Measurements from ENCODE around the gene KIAA1328.

Gene KIAA1328

GRCh38 chr18:36828630-36829361, at the start of gene KIAA1328, which contains the start of gene TPGS2:
Gene KIAA1328, plus strand, starts transcription at chr18:36829127. Its CDS starts 12 bp downstream, at chr18:36829139.
Gene TPGS2, minus strand, starts transcription at chr18:36829002. Its CDS starts 235 bp downstream, at chr18:36828767.
- Histone ChIP-seq H3K4me1 (peaks cover 16% of the 10 kb centered on the region), H3K36me3 (replicated peaks) (peaks cover 2% of the 10 kb centered on the region; the same call in 1 of the 2 replicates), H3K4me3 (peak within 1 kb of the TSS; percentile 91), H3K9me3 (no peaks in the 10 kb centered on the region), H3K27me3 (ENCODE audit: low read depth) (no peaks in the 10 kb centered on the region)
- in situ Hi-C loops (cut with MboI; ENCODE audit: low sequenced_read_pairs), result no loop called here
- DNase-seq (ENCODE audit: low spot score in 2 of 2), result peak; percentile 83 to 88

- DNase-seq (ENCODE audit: low spot score in 2 of 2), result no peak
- H3K4me3 ChIP-seq, result no peak overlapping the region
- H3K36me3 ChIP-seq (replicated peaks), result peaks cover 15% of the 10 kb centered on the region
- no peaks in the 10 kb centered on the region for H3K9me3 ChIP-seq
- H3K27me3 ChIP-seq (ENCODE audit: low read depth), result no peaks in the 10 kb centered on the region
- in situ Hi-C loops (cut with MboI; ENCODE audit: low sequenced_read_pairs), result no loop called here
- no peaks in the 10 kb centered on the region for H3K4me1 ChIP-seq
These were observed 48.2 kb upstream of the KIAA1328 start for GRCh38 chr18:36780748-36781147.

- no peak overlapping the region for H3K4me3 ChIP-seq
- peaks cover 15% of the 10 kb centered on the region for H3K36me3 ChIP-seq (replicated peaks)
- in situ Hi-C loops (cut with MboI; ENCODE audit: low sequenced_read_pairs), result no loop called here
- no peaks in the 10 kb centered on the region for H3K27me3 ChIP-seq (ENCODE audit: low read depth)
- no peaks in the 10 kb centered on the region for H3K4me1 ChIP-seq
- DNase-seq (ENCODE audit: low spot score in 2 of 2), result no peak
- H3K9me3 ChIP-seq, result no peaks in the 10 kb centered on the region
These were observed 46.2 kb upstream of the KIAA1328 start for GRCh38 chr18:36782710-36783109.

GRCh38 chr18:36783792-36784191, 45.1 kb upstream of the KIAA1328 start:
- Histone ChIP-seq H3K27me3 (ENCODE audit: low read depth) (no peaks in the 10 kb centered on the region), H3K4me1 (no peaks in the 10 kb centered on the region), H3K36me3 (replicated peaks) (peaks cover 15% of the 10 kb centered on the region), H3K9me3 (no peaks in the 10 kb centered on the region), H3K4me3 (no peak overlapping the region)
- DNase-seq (ENCODE audit: low spot score in 2 of 2), result no peak
- in situ Hi-C loops (cut with MboI; ENCODE audit: low sequenced_read_pairs), result no loop called here

- Histone ChIP-seq H3K36me3 (replicated peaks) (peaks cover 16% of the 10 kb centered on the region; the same call in 1 of the 2 replicates), H3K9me3 (no peaks in the 10 kb centered on the region), H3K27me3 (ENCODE audit: low read depth) (no peaks in the 10 kb centered on the region), H3K4me1 (no peaks in the 10 kb centered on the region), H3K4me3 (no peak overlapping the region)
- no peak for DNase-seq (ENCODE audit: low spot score in 2 of 2)
- in situ Hi-C loops (cut with MboI; ENCODE audit: low sequenced_read_pairs), result no loop called here
These were observed 42.2 kb upstream of the KIAA1328 start for GRCh38 chr18:36786686-36787085.

GRCh38 chr18:36792634-36793283, 36.2 kb upstream of the KIAA1328 start:
- in situ Hi-C loops (cut with MboI; ENCODE audit: low sequenced_read_pairs), result no loop called here
- H3K4me3 ChIP-seq, result no peak overlapping the region
- no peaks in the 10 kb centered on the region for H3K27me3 ChIP-seq (ENCODE audit: low read depth)
- peaks cover 36% of the 10 kb centered on the region for H3K36me3 ChIP-seq (replicated peaks)
- no peak for DNase-seq (ENCODE audit: low spot score in 2 of 2)
- H3K9me3 ChIP-seq, result no peaks in the 10 kb centered on the region
- H3K4me1 ChIP-seq, result no peaks in the 10 kb centered on the region

- Histone ChIP-seq H3K9me3 (no peaks in the 10 kb centered on the region), H3K27me3 (ENCODE audit: low read depth) (no peaks in the 10 kb centered on the region), H3K4me1 (no peaks in the 10 kb centered on the region), H3K4me3 (no peak overlapping the region), H3K36me3 (replicated peaks) (peaks cover 59% of the 10 kb centered on the region)
- DNase-seq (ENCODE audit: low spot score in 2 of 2), result no peak
- in situ Hi-C loops (cut with MboI; ENCODE audit: low sequenced_read_pairs), result no loop called here
These were observed 30.0 kb upstream of the KIAA1328 start for GRCh38 chr18:36798738-36799473.

GRCh38 chr18:36805105-36805504, 23.8 kb upstream of the KIAA1328 start:
- Histone ChIP-seq H3K36me3 (replicated peaks) (peaks cover 62% of the 10 kb centered on the region), H3K4me3 (no peak overlapping the region)

GRCh38 chr18:36808681-36809080, 20.2 kb upstream of the KIAA1328 start:
- Histone ChIP-seq H3K9me3 (no peaks in the 10 kb centered on the region), H3K4me3 (no peak overlapping the region), H3K4me1 (no peaks in the 10 kb centered on the region), H3K27me3 (ENCODE audit: low read depth) (no peaks in the 10 kb centered on the region), H3K36me3 (replicated peaks) (peaks cover 46% of the 10 kb centered on the region)
- DNase-seq (ENCODE audit: low spot score in 2 of 2), result no peak
- in situ Hi-C loops (cut with MboI; ENCODE audit: low sequenced_read_pairs), result no loop called here

More at GRCh38 chr18:36805105-36805504, 23.8 kb upstream of the KIAA1328 start:
- Histone ChIP-seq H3K4me1 (no peaks in the 10 kb centered on the region), H3K9me3 (no peaks in the 10 kb centered on the region), H3K27me3 (ENCODE audit: low read depth) (no peaks in the 10 kb centered on the region)
- no peak for DNase-seq (ENCODE audit: low spot score in 2 of 2)
- in situ Hi-C loops (cut with MboI; ENCODE audit: low sequenced_read_pairs), result no loop called here

- in situ Hi-C loops (cut with MboI; ENCODE audit: low sequenced_read_pairs), result no loop called here
- DNase-seq (ENCODE audit: low spot score in 2 of 2), result peak; percentile 49 to 83
- no peaks in the 10 kb centered on the region for H3K9me3 ChIP-seq
- peaks cover 47% of the 10 kb centered on the region for H3K36me3 ChIP-seq (replicated peaks)
- no peak overlapping the region for H3K4me3 ChIP-seq
- H3K4me1 ChIP-seq, result no peaks in the 10 kb centered on the region
- no peaks in the 10 kb centered on the region for H3K27me3 ChIP-seq (ENCODE audit: low read depth)
These were observed 19.1 kb upstream of the KIAA1328 start for GRCh38 chr18:36809590-36810381.

- H3K9me3 ChIP-seq, result no peaks in the 10 kb centered on the region
- H3K27me3 ChIP-seq (ENCODE audit: low read depth), result no peaks in the 10 kb centered on the region
- H3K4me3 ChIP-seq, result no peak overlapping the region
- in situ Hi-C loops (cut with MboI; ENCODE audit: low sequenced_read_pairs), result no loop called here
- peaks cover 49% of the 10 kb centered on the region for H3K36me3 ChIP-seq (replicated peaks)
- no peak for DNase-seq (ENCODE audit: low spot score in 2 of 2)
- H3K4me1 ChIP-seq, result no peaks in the 10 kb centered on the region
These were observed 17.5 kb upstream of the KIAA1328 start for GRCh38 chr18:36811430-36811829.

- no peaks in the 10 kb centered on the region for H3K4me1 ChIP-seq
- H3K4me3 ChIP-seq, result no peak overlapping the region
- DNase-seq (ENCODE audit: low spot score in 2 of 2), result no peak
- no peaks in the 10 kb centered on the region for H3K9me3 ChIP-seq
- no peaks in the 10 kb centered on the region for H3K27me3 ChIP-seq (ENCODE audit: low read depth)
- peaks cover 50% of the 10 kb centered on the region for H3K36me3 ChIP-seq (replicated peaks)
- in situ Hi-C loops (cut with MboI; ENCODE audit: low sequenced_read_pairs), result no loop called here
These were observed 17.0 kb upstream of the KIAA1328 start for GRCh38 chr18:36811955-36812354.

- DNase-seq (ENCODE audit: low spot score in 2 of 2), result no peak
- in situ Hi-C loops (cut with MboI; ENCODE audit: low sequenced_read_pairs), result no loop called here
- no peak overlapping the region for H3K4me3 ChIP-seq
- H3K4me1 ChIP-seq, result no peaks in the 10 kb centered on the region
- H3K9me3 ChIP-seq, result no peaks in the 10 kb centered on the region
- peaks cover 43% of the 10 kb centered on the region for H3K36me3 ChIP-seq (replicated peaks)
- H3K27me3 ChIP-seq (ENCODE audit: low read depth), result no peaks in the 10 kb centered on the region
These were observed 16.2 kb upstream of the KIAA1328 start for GRCh38 chr18:36812678-36813077.

Measured in HAP-1 (cell line).